ENCODE data around the gene SUCO. TPM values are rescaled to one million over a fixed set of nuclear protein-coding genes. Genes with fewer than 3 reads are reported as not detected.

SUCO gene
- total and polyA plus RNA-seq, 2 donors = 17.3 to 106 TPM

- Histone ChIP-seq H3K36me3 (ENCODE audit: insufficient read depth) (no peaks in the 10 kb centered on the region), H3K27ac (ENCODE audit: low read depth) (no peak overlapping the region), H3K4me1 (ENCODE audit: insufficient read depth) (no peaks in the 10 kb centered on the region), H3K4me3 (ENCODE audit: low read depth, low read length) (no peak overlapping the region)
- 87% methylated on average over 2 of the region's 2 CpGs for WGBS
- DNase-seq (ENCODE audit: extremely low spot score) = no peak
These were observed 105.3 kb downstream of the SUCO start for GRCh38 chr1:172638249-172638648.

GRCh38 chr1:172638885-172639831, 106.2 kb downstream of the SUCO start:
- H3K4me1 ChIP-seq (ENCODE audit: insufficient read depth) = no peaks in the 10 kb centered on the region
- no peak overlapping the region for H3K4me3 ChIP-seq (ENCODE audit: low read depth, low read length)
- no peak overlapping the region for H3K27ac ChIP-seq (ENCODE audit: low read depth)
- WGBS = 54% methylated on average over 9 of the region's 9 CpGs
- DNase-seq (ENCODE audit: extremely low spot score) = no peak
- no peaks in the 10 kb centered on the region for H3K36me3 ChIP-seq (ENCODE audit: insufficient read depth)

GRCh38 chr1:172640111-172640510, 107.2 kb downstream of the SUCO start:
- H3K4me1 ChIP-seq (ENCODE audit: insufficient read depth) = no peaks in the 10 kb centered on the region
- no peak for DNase-seq (ENCODE audit: extremely low spot score)
- 85% methylated on average over 8 of the region's 8 CpGs for WGBS
- H3K36me3 ChIP-seq (ENCODE audit: insufficient read depth) = no peaks in the 10 kb centered on the region
- H3K4me3 ChIP-seq (ENCODE audit: low read depth, low read length) = no peak overlapping the region
- H3K27ac ChIP-seq (ENCODE audit: low read depth) = no peak overlapping the region

GRCh38 chr1:172641492-172641891, 108.5 kb downstream of the SUCO start:
- DNase-seq (ENCODE audit: extremely low spot score) = no peak
- H3K36me3 ChIP-seq (ENCODE audit: insufficient read depth) = no peaks in the 10 kb centered on the region
- 72% methylated on average over 5 of the region's 5 CpGs for WGBS
- no peaks in the 10 kb centered on the region for H3K4me1 ChIP-seq (ENCODE audit: insufficient read depth)
- H3K4me3 ChIP-seq (ENCODE audit: low read depth, low read length) = no peak overlapping the region
- H3K27ac ChIP-seq (ENCODE audit: low read depth) = no peak overlapping the region

- Histone ChIP-seq H3K36me3 (ENCODE audit: insufficient read depth) (no peaks in the 10 kb centered on the region), H3K4me3 (ENCODE audit: low read depth, low read length) (no peak overlapping the region), H3K27ac (ENCODE audit: low read depth) (no peak overlapping the region), H3K4me1 (ENCODE audit: insufficient read depth) (no peaks in the 10 kb centered on the region)
- no peak for DNase-seq (ENCODE audit: extremely low spot score)
- 50% methylated on average over 6 of the region's 6 CpGs for WGBS
These were observed 110.0 kb downstream of the SUCO start for GRCh38 chr1:172642970-172643369.

- 55% methylated on average over 1 of the region's 1 CpG for WGBS
- no peak overlapping the region for H3K4me3 ChIP-seq (ENCODE audit: low read depth, low read length)
- no peak overlapping the region for H3K27ac ChIP-seq (ENCODE audit: low read depth)
- no peak for DNase-seq (ENCODE audit: extremely low spot score)
- H3K4me1 ChIP-seq (ENCODE audit: insufficient read depth) = no peaks in the 10 kb centered on the region
- H3K36me3 ChIP-seq (ENCODE audit: insufficient read depth) = no peaks in the 10 kb centered on the region
These were observed 113.7 kb downstream of the SUCO start for GRCh38 chr1:172646653-172647052.

GRCh38 chr1:172647110-172647564, 114.2 kb downstream of the SUCO start:
- Histone ChIP-seq H3K4me3 (ENCODE audit: low read depth, low read length) (no peak overlapping the region), H3K4me1 (ENCODE audit: insufficient read depth) (no peaks in the 10 kb centered on the region), H3K27ac (ENCODE audit: low read depth) (no peak overlapping the region), H3K36me3 (ENCODE audit: insufficient read depth) (no peaks in the 10 kb centered on the region)
- WGBS = 73% methylated on average over 8 of the region's 8 CpGs
- no peak for DNase-seq (ENCODE audit: extremely low spot score)

- no peak for DNase-seq (ENCODE audit: extremely low spot score)
- WGBS = 90% methylated on average over 4 of the region's 4 CpGs
- Histone ChIP-seq H3K27ac (ENCODE audit: low read depth) (no peak overlapping the region), H3K4me3 (ENCODE audit: low read depth, low read length) (no peak overlapping the region), H3K4me1 (ENCODE audit: insufficient read depth) (no peaks in the 10 kb centered on the region), H3K36me3 (ENCODE audit: insufficient read depth) (no peaks in the 10 kb centered on the region)
These were observed 115.0 kb downstream of the SUCO start for GRCh38 chr1:172647987-172648386.

- WGBS = 64% methylated on average over 2 of the region's 2 CpGs
- no peak overlapping the region for H3K4me3 ChIP-seq (ENCODE audit: low read depth, low read length)
- no peak for DNase-seq (ENCODE audit: extremely low spot score)
- H3K27ac ChIP-seq (ENCODE audit: low read depth) = no peak overlapping the region
- no peaks in the 10 kb centered on the region for H3K4me1 ChIP-seq (ENCODE audit: insufficient read depth)
- H3K36me3 ChIP-seq (ENCODE audit: insufficient read depth) = no peaks in the 10 kb centered on the region
These were observed 117.7 kb downstream of the SUCO start for GRCh38 chr1:172650474-172651193.

- 29% methylated on average over 5 of the region's 5 CpGs for WGBS
- no peak overlapping the region for H3K4me3 ChIP-seq (ENCODE audit: low read depth, low read length)
- no peak overlapping the region for H3K27ac ChIP-seq (ENCODE audit: low read depth)
- DNase-seq (ENCODE audit: extremely low spot score) = no peak
- H3K4me1 ChIP-seq (ENCODE audit: insufficient read depth) = no peaks in the 10 kb centered on the region
- H3K36me3 ChIP-seq (ENCODE audit: insufficient read depth) = no peaks in the 10 kb centered on the region
These were observed 120.2 kb downstream of the SUCO start for GRCh38 chr1:172653015-172653709.

- WGBS = 89% methylated on average over 2 of the region's 2 CpGs
- no peaks in the 10 kb centered on the region for H3K36me3 ChIP-seq (ENCODE audit: insufficient read depth)
- no peak overlapping the region for H3K27ac ChIP-seq (ENCODE audit: low read depth)
- H3K4me3 ChIP-seq (ENCODE audit: low read depth, low read length) = no peak overlapping the region
- H3K4me1 ChIP-seq (ENCODE audit: insufficient read depth) = no peaks in the 10 kb centered on the region
- no peak for DNase-seq (ENCODE audit: extremely low spot score)
These were observed 121.6 kb downstream of the SUCO start for GRCh38 chr1:172654535-172654934.

GRCh38 chr1:172656576-172656975, 123.6 kb downstream of the SUCO start:
- H3K4me3 ChIP-seq (ENCODE audit: low read depth, low read length) = no peak overlapping the region
- 71% methylated on average over 6 of the region's 6 CpGs for WGBS
- no peak overlapping the region for H3K27ac ChIP-seq (ENCODE audit: low read depth)
- H3K4me1 ChIP-seq (ENCODE audit: insufficient read depth) = no peaks in the 10 kb centered on the region
- DNase-seq (ENCODE audit: extremely low spot score) = no peak
- H3K36me3 ChIP-seq (ENCODE audit: insufficient read depth) = no peaks in the 10 kb centered on the region

GRCh38 chr1:172657586-172657985, 124.6 kb downstream of the SUCO start:
- no peak for DNase-seq (ENCODE audit: extremely low spot score)
- H3K27ac ChIP-seq (ENCODE audit: low read depth) = no peak overlapping the region
- 86% methylated on average over 1 of the region's 1 CpG for WGBS
- no peak overlapping the region for H3K4me3 ChIP-seq (ENCODE audit: low read depth, low read length)
- no peaks in the 10 kb centered on the region for H3K4me1 ChIP-seq (ENCODE audit: insufficient read depth)
- H3K36me3 ChIP-seq (ENCODE audit: insufficient read depth) = no peaks in the 10 kb centered on the region
